HG02678 (cell line): ENCODE data around the gene GFOD1.

ENCODE experiments used
- ATAC-seq: cut with Tn5 transposase; IDR thresholded peaks from one replicate; pipeline ENCODE4 v1.9.1; 2021; ENCODE audit warnings: mild to moderate bottlenecking, moderate library complexity; ENCODE audit not compliant: unreplicated experiment

The GFOD1 gene

GRCh38 chr6:13486679-13487121, 700 bp downstream of the GFOD1 start:
- peak; percentile 23 for ATAC-seq

GRCh38 chr6:13485923-13486562, 1.4 kb downstream of the GFOD1 start:
- ATAC-seq, result no peak

- ATAC-seq, result no peak
Observed at GRCh38 chr6:13485303-13485702, 2.1 kb downstream of the GFOD1 start.

- ATAC-seq, result no peak
Observed at GRCh38 chr6:13484827-13485226, 2.6 kb downstream of the GFOD1 start.

GRCh38 chr6:13484138-13484708, 3.2 kb downstream of the GFOD1 start:
- ATAC-seq, result no peak

- no peak for ATAC-seq
Observed at GRCh38 chr6:13480631-13481501, 6.5 kb downstream of the GFOD1 start.

- no peak for ATAC-seq
Observed at GRCh38 chr6:13479971-13480434, 7.4 kb downstream of the GFOD1 start.

GRCh38 chr6:13479206-13479800, 8.1 kb downstream of the GFOD1 start:
- ATAC-seq, result no peak

GRCh38 chr6:13478525-13478966, 8.9 kb downstream of the GFOD1 start:
- ATAC-seq, result no peak

GRCh38 chr6:13474787-13475186, 12.6 kb downstream of the GFOD1 start:
- ATAC-seq, result no peak

GRCh38 chr6:13474360-13474759, 13.0 kb downstream of the GFOD1 start:
- no peak for ATAC-seq

GRCh38 chr6:13473768-13474165, 13.6 kb downstream of the GFOD1 start:
- no peak for ATAC-seq

- ATAC-seq, result no peak
Observed at GRCh38 chr6:13472976-13473767, 14.2 kb downstream of the GFOD1 start.

- no peak for ATAC-seq
Observed at GRCh38 chr6:13472099-13472498, 15.3 kb downstream of the GFOD1 start.

GRCh38 chr6:13471184-13471583, 16.2 kb downstream of the GFOD1 start:
- ATAC-seq, result no peak

- no peak for ATAC-seq
Observed at GRCh38 chr6:13470238-13471140, 16.9 kb downstream of the GFOD1 start.

GRCh38 chr6:13469693-13470092, 17.7 kb downstream of the GFOD1 start:
- ATAC-seq, result no peak

GRCh38 chr6:13468839-13469238, 18.6 kb downstream of the GFOD1 start:
- no peak for ATAC-seq

- ATAC-seq, result no peak
Observed at GRCh38 chr6:13467216-13467600, 20.2 kb downstream of the GFOD1 start.
